Cardiac fibroblast (primary cell): ENCODE measurements around the gene PEPD.

Source experiments
- DNase-seq, 2 donors: peaks; one replicate each; pipeline versions ENCODE4 v3.0.0 to v3.0.0-alpha.2; 2010; ENCODE audit warnings: low read depth in 2 of 2
- H3K4me3 ChIP-seq, 2 donors: replicated peaks in 1 of 2; 1 replicate in 1 of 2; 2 replicates in 1 of 2; pipeline ENCODE4 v1.5.1; 2011; ENCODE audit warnings: low read depth in 2 of 2, low read length in 2 of 2, mild to moderate bottlenecking in 2 of 2, moderate library complexity in 1 of 2
- TF ChIP-seq, protein P1 (sequence below): IDR thresholded peaks from one replicate; pipeline ENCODE4 v1.5.1; 2011; ENCODE audit warnings: low read depth, mild to moderate bottlenecking, low read length, inconsistent platforms

Gene PEPD

DNA sequence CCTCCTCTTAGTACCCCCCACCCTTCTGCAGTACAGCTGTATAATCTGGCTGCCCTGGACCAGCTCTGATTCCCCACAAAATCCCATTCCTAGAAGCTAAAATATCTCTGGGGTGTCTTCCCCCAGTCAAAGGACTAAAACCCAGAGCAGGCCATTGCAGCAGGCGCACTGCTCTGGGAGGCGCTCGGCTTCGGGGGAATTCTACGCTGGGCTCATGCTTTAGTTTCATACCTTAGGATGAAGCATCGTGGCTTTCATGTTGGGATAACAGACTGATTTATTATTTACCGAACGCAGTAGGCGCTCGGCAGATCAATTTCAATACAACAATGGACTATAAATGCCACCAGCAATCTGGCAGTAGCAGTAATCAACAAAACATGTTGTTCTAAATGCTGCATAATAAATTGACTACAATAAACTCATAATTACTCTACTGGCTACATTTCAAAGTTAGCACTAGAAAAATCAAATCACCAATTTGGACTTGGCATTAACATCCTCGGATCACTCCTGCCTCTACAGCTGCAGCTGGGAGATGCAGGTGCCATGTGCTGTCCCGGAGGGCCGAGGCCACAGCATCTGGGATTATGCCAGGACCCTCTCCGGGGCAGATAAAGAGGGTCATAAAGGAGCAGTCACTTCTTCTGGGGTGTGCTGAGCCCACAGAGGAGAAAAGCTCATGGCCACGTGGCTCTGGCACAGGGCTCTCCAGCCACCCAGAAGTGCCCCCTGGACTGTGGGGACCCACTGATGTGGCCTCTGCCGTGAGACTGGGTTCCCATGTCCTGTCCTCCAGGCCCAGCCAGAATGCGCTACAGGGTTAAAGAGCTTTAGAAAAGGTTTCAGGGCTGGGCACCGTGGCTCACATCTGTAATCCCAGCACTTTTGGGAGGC lies 112.8 kb downstream of the PEPD start:
- H3K4me3 ChIP-seq: no peak overlapping the region
- no peak for DNase-seq
- TF ChIP-seq, protein P1, sequence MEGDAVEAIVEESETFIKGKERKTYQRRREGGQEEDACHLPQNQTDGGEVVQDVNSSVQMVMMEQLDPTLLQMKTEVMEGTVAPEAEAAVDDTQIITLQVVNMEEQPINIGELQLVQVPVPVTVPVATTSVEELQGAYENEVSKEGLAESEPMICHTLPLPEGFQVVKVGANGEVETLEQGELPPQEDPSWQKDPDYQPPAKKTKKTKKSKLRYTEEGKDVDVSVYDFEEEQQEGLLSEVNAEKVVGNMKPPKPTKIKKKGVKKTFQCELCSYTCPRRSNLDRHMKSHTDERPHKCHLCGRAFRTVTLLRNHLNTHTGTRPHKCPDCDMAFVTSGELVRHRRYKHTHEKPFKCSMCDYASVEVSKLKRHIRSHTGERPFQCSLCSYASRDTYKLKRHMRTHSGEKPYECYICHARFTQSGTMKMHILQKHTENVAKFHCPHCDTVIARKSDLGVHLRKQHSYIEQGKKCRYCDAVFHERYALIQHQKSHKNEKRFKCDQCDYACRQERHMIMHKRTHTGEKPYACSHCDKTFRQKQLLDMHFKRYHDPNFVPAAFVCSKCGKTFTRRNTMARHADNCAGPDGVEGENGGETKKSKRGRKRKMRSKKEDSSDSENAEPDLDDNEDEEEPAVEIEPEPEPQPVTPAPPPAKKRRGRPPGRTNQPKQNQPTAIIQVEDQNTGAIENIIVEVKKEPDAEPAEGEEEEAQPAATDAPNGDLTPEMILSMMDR: no peak

DNA sequence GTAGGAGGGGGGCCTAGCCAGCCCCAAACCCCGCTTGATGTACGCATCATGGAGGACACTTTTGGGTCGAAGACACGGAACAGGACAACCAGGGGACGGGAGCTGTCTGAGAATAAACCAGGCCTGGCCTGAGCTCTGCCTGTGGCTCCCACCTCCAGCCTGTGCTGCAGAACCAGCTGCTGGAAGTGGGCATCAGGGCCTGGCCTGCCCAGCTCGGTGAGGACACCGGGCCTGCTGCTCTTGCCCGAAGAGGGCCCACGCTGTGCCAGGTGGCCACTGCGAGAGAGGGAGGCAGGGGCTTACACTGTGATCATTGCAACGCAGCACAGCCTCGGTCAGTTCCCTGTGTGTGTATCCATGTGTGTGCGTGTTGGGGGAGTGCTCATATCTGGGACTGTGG lies 113.5 kb downstream of the PEPD start:
- TF ChIP-seq, protein P1: no peak
- no peak overlapping the region for H3K4me3 ChIP-seq
- no peak for DNase-seq

DNA sequence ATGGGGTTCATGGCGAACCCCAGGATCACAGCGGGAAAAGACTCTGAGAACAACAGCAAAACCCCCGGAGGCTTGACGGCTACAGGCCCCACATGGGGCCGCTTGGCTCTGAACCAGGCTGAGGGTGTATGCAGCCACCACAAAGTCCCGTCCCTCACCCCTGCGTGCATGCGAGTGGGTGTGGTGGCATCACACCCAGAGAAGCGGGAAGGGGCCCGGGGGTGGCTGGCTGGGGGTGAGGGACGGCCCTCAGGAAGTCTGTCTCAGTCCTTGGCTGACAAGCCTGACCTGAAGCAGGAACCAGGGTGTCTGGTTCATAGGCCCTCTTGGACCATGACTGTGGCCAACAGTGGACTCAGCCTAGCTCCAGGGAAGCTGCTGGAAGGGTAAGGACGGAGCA lies 113.9 kb downstream of the PEPD start:
- no peak overlapping the region for H3K4me3 ChIP-seq
- TF ChIP-seq, protein P1: no peak
- DNase-seq: no peak

DNA sequence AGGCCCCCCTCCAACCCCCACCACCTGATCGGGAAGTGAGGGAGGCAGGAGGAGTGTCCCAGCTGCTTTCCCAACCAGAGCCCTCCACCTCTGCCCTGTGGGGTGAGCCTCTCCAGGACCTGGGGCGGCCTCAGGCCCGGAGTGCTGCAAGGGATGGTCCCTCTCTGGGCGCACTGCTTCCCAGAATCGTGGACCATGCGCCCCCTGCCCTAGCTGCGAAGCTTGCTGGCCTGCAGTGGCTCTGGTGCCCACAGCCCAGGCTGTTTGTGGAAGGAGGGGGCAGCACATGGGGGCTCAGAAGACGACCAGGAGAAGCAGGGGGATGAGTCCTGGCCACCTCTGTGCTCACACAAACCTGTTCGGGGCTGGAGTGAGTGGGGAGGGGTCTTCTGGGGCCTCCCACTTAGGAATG lies 114.4 kb downstream of the PEPD start:
- TF ChIP-seq, protein P1: no peak
- H3K4me3 ChIP-seq: no peak overlapping the region
- DNase-seq: no peak

DNA sequence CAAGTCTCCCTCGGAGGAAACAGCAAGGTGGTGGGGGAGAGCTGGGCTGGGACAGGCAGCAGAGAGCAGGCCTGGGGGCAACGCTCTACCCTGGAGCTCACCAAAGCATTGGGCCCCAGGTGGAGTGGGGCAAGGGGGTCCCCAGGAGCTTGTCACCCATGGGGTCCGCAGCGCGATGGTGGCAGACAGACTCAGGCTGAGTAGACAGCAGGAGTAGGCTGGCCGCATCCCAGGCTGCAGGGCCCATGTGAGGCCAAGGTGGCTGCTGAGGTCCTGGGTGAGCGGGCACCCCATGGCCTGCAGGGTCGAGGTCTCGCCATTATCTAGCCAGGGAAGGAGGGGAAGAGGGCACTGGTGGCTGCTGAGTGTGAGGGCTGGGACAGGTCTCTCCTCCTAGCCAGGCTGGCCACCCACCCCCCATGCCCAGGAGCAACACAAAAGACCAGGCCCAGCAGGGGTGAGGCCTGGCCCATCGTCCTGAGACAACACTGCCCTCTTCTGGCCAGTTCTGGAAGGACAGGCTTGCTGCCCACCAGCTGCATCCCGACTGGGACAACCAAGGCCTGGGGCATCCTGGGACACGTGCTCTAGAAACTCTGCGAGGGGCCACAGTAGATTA lies 115.0 kb downstream of the PEPD start:
- TF ChIP-seq, protein P1: peak; percentile 95
- H3K4me3 ChIP-seq: no peak overlapping the region
- peak; percentile 62 to 63 for DNase-seq

DNA sequence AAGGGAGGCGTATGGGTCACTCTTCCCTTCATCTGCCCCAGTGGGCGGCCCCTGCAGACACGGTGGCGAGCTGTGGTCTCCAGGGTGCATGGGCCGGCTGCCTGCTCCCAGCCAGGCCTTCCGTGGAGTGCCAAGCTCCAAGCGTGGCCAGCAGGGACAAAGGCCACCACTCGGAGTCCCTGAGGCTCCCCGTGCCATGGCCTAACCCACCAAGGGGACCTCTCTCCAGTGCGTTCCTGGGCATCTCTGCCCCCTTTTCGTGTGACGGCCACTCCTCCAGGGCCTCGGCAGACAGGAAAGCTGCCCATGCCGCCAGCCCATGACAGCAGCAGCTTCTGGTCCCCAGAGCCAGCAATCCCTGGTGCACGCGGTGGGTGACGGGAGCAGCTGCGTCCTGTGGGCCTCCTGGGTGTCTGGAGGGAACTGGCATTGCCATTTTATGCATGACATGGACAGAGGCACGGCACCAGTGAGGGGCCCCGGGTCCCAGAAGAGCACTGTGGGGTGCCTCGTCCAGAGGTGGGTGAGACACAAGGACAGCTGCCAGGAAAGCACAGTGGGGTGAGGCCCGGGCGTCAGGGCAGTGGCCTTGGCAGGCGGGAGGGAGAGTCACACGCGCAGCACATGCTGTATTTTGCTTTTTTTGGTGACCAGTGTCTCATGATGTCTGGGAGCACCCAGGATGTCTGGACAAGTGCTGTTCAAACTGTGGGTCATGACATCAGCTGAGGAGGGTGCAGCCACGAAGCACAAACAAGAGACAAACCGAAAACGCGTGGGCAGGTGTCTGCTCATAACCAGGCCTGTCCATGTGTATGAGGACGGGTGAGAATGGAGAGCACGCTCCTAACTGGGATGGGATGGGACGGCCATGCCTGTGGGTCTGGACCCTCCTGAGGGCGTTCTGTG lies 115.8 kb downstream of the PEPD start:
- DNase-seq: no peak
- H3K4me3 ChIP-seq: no peak overlapping the region
- TF ChIP-seq, protein P1: no peak
